H1 (cell line): ENCODE measurements around the gene DNAI1. TPM values are rescaled to one million over a fixed set of nuclear protein-coding genes. Genes with fewer than 3 reads are reported as not detected.

Experiments
- ATF2 ChIP-seq: IDR thresholded peaks from 2 replicates; pipeline ENCODE4 v1.6.1; 2012; ENCODE audit warnings: low read length, inconsistent platforms
- ATF3 ChIP-seq: IDR thresholded peaks from 2 replicates; pipeline ENCODE4 v1.6.1; 2011; ENCODE audit warnings: low read depth, mild to moderate bottlenecking, low read length; ENCODE audit not compliant: insufficient read depth
- BCL11A ChIP-seq, 2 experiments: IDR thresholded peaks; one replicate each; pipeline ENCODE4 v1.6.1; 2011; ENCODE audit warnings: low read depth in 2 of 2, low read length in 2 of 2, mild to moderate bottlenecking in 2 of 2
- MAX ChIP-seq: IDR thresholded peaks from 2 replicates; pipeline ENCODE4 v1.6.1; 2012; ENCODE audit warnings: inconsistent platforms
- RAD21 ChIP-seq, 2 experiments: IDR thresholded peaks in 1 of 2; conservative IDR thresholded peaks in 1 of 2; 2 replicates each; pipeline ENCODE4 v1.6.1; 2011; ENCODE audit warnings: low read depth in 2 of 2, low read length in 2 of 2, improper control_type of control experiment in 1 of 2, inconsistent platforms in 1 of 2, mild to moderate bottlenecking in 1 of 2, moderate library complexity in 1 of 2
- RBBP5 ChIP-seq: IDR thresholded peaks from 2 replicates; pipeline ENCODE4 v1.7.1; 2012; ENCODE audit warnings: low read depth, mild to moderate bottlenecking, inconsistent platforms, low read length, moderate library complexity, borderline replicate concordance
- TCF12 ChIP-seq: IDR thresholded peaks from 2 replicates; pipeline ENCODE4 v1.6.1; 2011; ENCODE audit warnings: low read depth, mild to moderate bottlenecking, low read length
- polyA plus RNA-seq, 7 experiments: library from polyadenylated mRNA; depleted of rRNA in 3 of 7; stranded (reverse) in 5 of 7; unstranded in 2 of 7; fragments of >200 nt in 5 of 7; fragments of 200-250 nt in 2 of 7; gene quantifications; 1 replicate in 5 of 7; 2 replicates in 1 of 7; 4 replicates in 1 of 7; pipeline versions ENCODE4 v1.2.1 to v1.2.3, GENCODE V29; 2011 to 2013; ENCODE audit warnings: missing spikeins in 2 of 7, mixed read lengths in 2 of 7
- total RNA-seq: library from RNA; stranded (reverse); fragmentation: NEBNext Ultra II Directional; extraction: Animal tissue kit (Norgen Biotek cat#: 25700); gene quantifications from 2 replicates; pipeline ENCODE4 v1.2.1, GENCODE V29; 2021

The DNAI1 gene
- total and polyA plus RNA-seq, 2 of the 8 experiments (the other 6 are each of a cell fraction or from before 2014, with no cell fraction given) = 0.37 to 0.54 TPM

- no peak for TF ChIP-seq ATF2
- TF ChIP-seq ATF3 = no peak
- TF ChIP-seq TCF12 = no peak
- TF ChIP-seq MAX = no peak
- no peak for TF ChIP-seq BCL11A (IDR thresholded peaks at IDR 0.05; ENCODE audit: low read depth in 2 of 2, low read length in 2 of 2)
- no peak for TF ChIP-seq RAD21 (IDR thresholded peaks at IDR 0.05 in 1 of 2, conservative IDR thresholded peaks at IDR 0.05 in 1 of 2; ENCODE audit: low read depth in 2 of 2, low read length in 2 of 2)
- no peak for TF ChIP-seq RBBP5
Observed at GRCh38 chr9:34559624-34560455, 101.2 kb downstream of the DNAI1 start (continued).
